ENCODE measurements around the gene UCN2.

DNA sequence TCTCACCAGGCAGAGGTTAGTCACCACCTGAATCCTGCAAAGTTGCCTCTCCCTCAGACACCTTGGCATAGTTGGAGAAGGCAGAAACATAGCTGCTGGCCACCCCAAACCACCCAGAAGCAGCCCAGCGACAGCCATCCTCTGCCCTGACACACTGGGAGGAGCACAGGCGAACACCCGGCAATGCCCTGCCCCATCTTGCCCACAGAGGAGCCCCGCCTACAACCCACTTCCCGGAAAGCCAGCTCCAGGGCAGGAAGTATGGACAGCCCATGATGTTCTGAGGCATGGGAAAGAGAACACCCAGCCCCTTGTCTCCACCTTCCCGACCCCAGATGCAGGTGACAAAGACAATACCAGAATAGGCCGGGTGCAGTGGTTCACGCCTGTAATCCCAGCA is 47.0 kb downstream of the UCN2 start:
- TF ChIP-seq ZFP30 (CRISPR knock-in tag; IDR thresholded peaks at IDR 0.05): no peak
- no peak for TF ChIP-seq ZC3H10 (CRISPR knock-in tag; IDR thresholded peaks at IDR 0.05)
- no peak for TF ChIP-seq CSDC2 (CRISPR knock-in tag; IDR thresholded peaks at IDR 0.05)
- TF ChIP-seq PPARA (CRISPR knock-in tag; IDR thresholded peaks at IDR 0.05; ENCODE audit: borderline replicate concordance): no peak
- TF ChIP-seq, protein P1, sequence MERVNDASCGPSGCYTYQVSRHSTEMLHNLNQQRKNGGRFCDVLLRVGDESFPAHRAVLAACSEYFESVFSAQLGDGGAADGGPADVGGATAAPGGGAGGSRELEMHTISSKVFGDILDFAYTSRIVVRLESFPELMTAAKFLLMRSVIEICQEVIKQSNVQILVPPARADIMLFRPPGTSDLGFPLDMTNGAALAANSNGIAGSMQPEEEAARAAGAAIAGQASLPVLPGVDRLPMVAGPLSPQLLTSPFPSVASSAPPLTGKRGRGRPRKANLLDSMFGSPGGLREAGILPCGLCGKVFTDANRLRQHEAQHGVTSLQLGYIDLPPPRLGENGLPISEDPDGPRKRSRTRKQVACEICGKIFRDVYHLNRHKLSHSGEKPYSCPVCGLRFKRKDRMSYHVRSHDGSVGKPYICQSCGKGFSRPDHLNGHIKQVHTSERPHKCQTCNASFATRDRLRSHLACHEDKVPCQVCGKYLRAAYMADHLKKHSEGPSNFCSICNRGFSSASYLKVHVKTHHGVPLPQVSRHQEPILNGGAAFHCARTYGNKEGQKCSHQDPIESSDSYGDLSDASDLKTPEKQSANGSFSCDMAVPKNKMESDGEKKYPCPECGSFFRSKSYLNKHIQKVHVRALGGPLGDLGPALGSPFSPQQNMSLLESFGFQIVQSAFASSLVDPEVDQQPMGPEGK (CRISPR knock-in tag; IDR thresholded peaks at IDR 0.05; ENCODE audit: borderline replicate concordance): no peak
- TF ChIP-seq, protein P2, sequence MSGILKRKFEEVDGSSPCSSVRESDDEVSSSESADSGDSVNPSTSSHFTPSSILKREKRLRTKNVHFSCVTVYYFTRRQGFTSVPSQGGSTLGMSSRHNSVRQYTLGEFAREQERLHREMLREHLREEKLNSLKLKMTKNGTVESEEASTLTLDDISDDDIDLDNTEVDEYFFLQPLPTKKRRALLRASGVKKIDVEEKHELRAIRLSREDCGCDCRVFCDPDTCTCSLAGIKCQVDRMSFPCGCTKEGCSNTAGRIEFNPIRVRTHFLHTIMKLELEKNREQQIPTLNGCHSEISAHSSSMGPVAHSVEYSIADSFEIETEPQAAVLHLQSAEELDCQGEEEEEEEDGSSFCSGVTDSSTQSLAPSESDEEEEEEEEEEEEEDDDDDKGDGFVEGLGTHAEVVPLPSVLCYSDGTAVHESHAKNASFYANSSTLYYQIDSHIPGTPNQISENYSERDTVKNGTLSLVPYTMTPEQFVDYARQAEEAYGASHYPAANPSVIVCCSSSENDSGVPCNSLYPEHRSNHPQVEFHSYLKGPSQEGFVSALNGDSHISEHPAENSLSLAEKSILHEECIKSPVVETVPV (CRISPR knock-in tag; IDR thresholded peaks at IDR 0.05): no peak
- no peak for TF ChIP-seq ZFP3 (CRISPR knock-in tag; IDR thresholded peaks at IDR 0.05)
- no peak for TF ChIP-seq OSR1 (CRISPR knock-in tag; IDR thresholded peaks at IDR 0.05)
- no peak for TF ChIP-seq ARNTL (CRISPR knock-in tag; IDR thresholded peaks at IDR 0.05; ENCODE audit: borderline replicate concordance, low read depth)
- TF ChIP-seq, protein P3, sequence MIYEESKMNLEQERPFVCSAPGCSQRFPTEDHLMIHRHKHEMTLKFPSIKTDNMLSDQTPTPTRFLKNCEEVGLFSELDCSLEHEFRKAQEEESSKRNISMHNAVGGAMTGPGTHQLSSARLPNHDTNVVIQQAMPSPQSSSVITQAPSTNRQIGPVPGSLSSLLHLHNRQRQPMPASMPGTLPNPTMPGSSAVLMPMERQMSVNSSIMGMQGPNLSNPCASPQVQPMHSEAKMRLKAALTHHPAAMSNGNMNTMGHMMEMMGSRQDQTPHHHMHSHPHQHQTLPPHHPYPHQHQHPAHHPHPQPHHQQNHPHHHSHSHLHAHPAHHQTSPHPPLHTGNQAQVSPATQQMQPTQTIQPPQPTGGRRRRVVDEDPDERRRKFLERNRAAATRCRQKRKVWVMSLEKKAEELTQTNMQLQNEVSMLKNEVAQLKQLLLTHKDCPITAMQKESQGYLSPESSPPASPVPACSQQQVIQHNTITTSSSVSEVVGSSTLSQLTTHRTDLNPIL (CRISPR knock-in tag; IDR thresholded peaks at IDR 0.05; ENCODE audit: low read depth): no peak
- no peak for TF ChIP-seq ESRRG (CRISPR knock-in tag; IDR thresholded peaks at IDR 0.05)
- no peak for TF ChIP-seq ZNF565 (CRISPR knock-in tag; conservative IDR thresholded peaks at IDR 0.05; ENCODE audit: low read depth)
- no peak for TF ChIP-seq RARB (CRISPR knock-in tag; IDR thresholded peaks at IDR 0.05)
- no peak for TF ChIP-seq GLIS3 (CRISPR knock-in tag; IDR thresholded peaks at IDR 0.05)
